Keratinocyte (primary cell): ENCODE measurements around the gene C1orf232.

Source experiments
- CTCF ChIP-seq, 3 experiments: IDR thresholded peaks in 1 of 3; conservative IDR thresholded peaks in 1 of 3; optimal IDR thresholded peaks in 1 of 3; 2 replicates in 2 of 3; 3 replicates in 1 of 3; pipeline versions ENCODE3 to v1.5.1; 2011; ENCODE audit warnings: low read length in 3 of 3, mild to moderate bottlenecking in 3 of 3, moderate library complexity in 2 of 3, control low read depth in 1 of 3, inconsistent platforms in 1 of 3; ENCODE audit not compliant: insufficient read depth in 2 of 3; ENCODE audit errors: extremely low read depth in 1 of 3
- EZH2 ChIP-seq: IDR thresholded peaks from one replicate; pipeline ENCODE4 v1.6.1; 2012; ENCODE audit warnings: inconsistent platforms, mild to moderate bottlenecking, low read length, moderate library complexity

GRCh38 chr1:26182383-26182696, 13.6 kb upstream of the C1orf232 start:
- TF ChIP-seq CTCF (optimal IDR thresholded peaks at IDR 0.05 in 1 of 3, IDR thresholded peaks at IDR 0.05 in 1 of 3, conservative IDR thresholded peaks at IDR 0.05 in 1 of 3; ENCODE audit: extremely low read depth in 1 of 3, insufficient read depth in 2 of 3, low read length in 3 of 3) (no peak), EZH2 (no peak)
